NCI-H2171 treated with DMSO at 0.1 percent for 48 hours (cell line): ENCODE measurements around the gene WBP1.
A peak's percentile ranks its signal among the peaks of the same experiment; 100 is the strongest.
"Not testable (repeated sequence)": the region's sequence is repeated elsewhere in the genome, so short reads cannot be mapped to it uniquely, and the experiment has no call there.

Experiments
- DNase-seq: peaks from one replicate; lab custom pipeline; 2025; lab: John Stamatoyannopoulos, UW

WBP1 gene

GRCh38 chr2:74427551-74427950 lies 30.7 kb upstream of the WBP1 start:
- no peak for DNase-seq

GRCh38 chr2:74428675-74429074 lies 29.6 kb upstream of the WBP1 start:
- DNase-seq: no peak

GRCh38 chr2:74429487-74430451 lies 28.5 kb upstream of the WBP1 start:
- DNase-seq: no peak

GRCh38 chr2:74430502-74430901 lies 27.7 kb upstream of the WBP1 start:
- no peak for DNase-seq

- DNase-seq: no peak
These were observed 22.0 kb upstream of the WBP1 start for GRCh38 chr2:74436111-74436805.

- DNase-seq: no peak
These were observed 21.2 kb upstream of the WBP1 start for GRCh38 chr2:74436848-74437695.

DNA sequence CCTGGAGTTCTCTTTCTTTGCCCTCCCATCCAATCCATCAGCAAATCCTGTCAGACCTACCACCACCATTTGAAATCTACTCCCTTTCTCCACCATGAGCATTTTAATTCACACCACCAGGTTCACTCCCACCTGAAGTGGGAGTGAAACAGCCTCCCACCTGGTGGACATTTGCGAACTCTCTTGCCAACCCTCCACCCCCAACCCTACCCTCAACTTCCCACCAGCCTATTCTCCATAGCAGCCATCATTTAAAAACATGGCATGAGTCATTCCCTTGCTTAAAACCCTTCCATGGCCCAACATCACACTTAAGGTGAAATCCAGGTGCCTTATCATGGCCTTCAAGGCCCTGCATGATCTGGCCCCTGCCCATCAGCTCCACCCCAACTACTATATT lies 20.0 kb upstream of the WBP1 start:
- no peak for DNase-seq

DNA sequence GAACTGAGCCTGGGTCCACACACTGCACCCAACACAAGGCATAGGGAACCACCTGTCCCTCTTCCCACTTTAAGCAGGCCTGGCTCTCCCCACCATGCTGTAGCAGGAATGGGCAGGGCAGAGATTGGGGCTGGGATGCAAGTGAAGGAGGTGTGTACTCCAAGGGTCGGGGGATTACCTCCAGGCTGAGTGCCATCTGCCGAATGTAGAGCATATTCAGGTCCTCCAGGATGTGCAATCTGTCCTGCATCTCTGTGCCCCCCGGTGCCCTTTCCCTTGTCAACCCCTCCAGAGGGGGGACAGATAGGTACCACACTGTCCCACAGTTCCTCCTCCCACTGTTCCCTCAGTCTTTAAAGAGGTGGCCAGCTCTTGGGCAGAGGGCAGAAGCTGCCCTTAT lies 18.9 kb upstream of the WBP1 start:
- no peak for DNase-seq

DNA sequence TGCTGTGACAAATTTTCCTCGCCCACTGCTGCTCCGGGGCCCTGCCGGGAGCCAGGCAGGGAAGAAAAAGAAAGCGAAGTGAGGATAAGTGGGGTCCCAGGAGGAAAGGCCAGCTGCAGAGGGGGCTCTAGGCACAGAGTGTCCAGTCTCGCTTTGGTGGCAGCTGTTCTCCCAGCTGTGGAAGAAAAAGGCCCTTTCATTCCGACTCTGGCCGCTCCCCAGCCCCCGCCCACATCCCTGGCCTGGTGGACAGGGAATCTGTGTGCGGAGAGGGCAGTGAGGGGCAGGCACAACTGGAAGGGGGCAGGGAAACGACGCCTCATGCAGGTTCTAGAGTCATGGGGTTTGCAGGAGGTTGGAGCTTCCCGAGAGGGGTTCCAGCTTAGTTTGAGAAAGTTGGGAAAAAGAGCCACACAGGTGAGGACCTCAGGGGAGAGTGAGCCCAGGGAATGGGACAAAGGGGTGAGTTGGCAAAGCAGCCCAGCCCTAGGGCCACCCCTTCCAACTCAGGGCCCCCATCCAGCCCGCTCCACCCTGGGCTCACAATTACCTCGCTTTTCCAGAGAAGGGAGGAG lies 18.3 kb upstream of the WBP1 start:
- DNase-seq: no peak

GRCh38 chr2:74440378-74441169 lies 17.7 kb upstream of the WBP1 start:
- DNase-seq: peak; percentile 82

DNA sequence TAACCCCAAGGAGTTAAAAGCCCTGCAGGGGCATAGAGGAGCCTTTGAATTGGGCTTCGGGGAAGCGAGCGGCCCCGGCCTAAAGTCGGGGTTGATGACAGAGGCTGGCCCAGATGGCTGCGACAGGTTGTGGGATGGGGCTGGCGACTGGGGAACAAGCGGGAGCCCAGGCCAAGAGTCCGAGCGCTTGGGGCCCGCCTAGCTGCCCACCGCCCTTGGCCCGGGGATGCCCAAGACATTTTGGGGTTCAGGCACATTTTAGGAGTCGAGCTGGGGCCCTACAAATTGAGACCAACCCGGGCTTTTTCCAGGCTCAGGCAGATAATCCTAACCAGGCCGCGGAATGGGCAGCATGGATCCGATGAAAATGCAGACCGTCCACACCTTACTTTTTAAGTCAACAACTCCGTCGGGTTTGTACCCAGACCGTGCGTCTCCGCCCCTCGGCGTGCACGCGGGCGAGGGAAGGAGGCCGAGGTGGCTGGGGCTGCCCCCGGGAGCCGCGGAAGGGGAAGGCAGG lies 17.0 kb upstream of the WBP1 start:
- no peak for DNase-seq

- peak; percentile 27 for DNase-seq
These were observed 16.4 kb upstream of the WBP1 start, which contains the start of gene RTKN for GRCh38 chr2:74441690-74442482. TSS of gene RTKN (minus strand) at chr2:74441937. CDS start at chr2:74441816, 121 bp downstream.

- DNase-seq: not testable (repeated sequence)
These were observed 15.5 kb upstream of the WBP1 start for GRCh38 chr2:74442483-74443297.

DNA sequence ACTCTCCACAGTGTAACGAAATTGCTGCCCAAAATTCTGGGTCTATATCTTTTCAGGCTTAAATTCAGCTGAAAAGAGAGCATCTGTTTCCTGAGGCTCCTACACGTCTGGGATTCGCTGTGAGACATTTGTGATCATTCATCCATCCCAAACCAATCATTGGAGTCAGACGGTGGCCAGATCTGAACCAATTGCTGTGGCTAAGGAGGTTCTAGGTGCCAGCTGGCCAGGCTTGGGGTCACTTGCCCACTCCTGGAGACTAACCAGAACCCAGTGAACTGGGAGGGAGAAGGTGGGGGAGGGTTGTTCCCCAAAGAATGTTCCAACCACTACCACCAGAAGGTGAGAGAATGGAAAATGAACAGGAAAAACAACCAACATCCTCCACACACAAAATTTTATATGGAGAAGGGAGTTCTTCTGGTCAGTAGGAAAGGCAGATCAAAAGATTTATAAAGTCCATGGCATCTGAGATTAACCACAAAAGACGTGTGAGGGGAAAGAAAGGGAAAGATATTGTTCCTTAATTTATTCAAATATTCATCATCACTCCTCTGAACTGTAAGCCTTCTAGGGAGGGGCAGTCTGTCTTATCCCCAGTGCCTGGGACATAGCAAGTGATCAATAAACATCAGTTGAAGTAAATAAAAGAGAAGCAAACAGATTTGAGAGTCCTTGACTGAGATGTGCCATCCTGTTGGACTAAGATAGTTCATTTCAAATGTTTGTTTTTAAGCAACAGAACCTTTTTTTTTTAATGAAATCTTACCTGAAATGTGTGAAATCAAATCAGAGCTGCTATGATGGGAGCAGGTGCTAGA lies 13.5 kb upstream of the WBP1 start:
- DNase-seq: peak; percentile 24

GRCh38 chr2:74447230-74447999 lies 10.8 kb upstream of the WBP1 start:
- DNase-seq: no peak

- DNase-seq: no peak
These were observed 9.5 kb upstream of the WBP1 start for GRCh38 chr2:74448771-74449170.

DNA sequence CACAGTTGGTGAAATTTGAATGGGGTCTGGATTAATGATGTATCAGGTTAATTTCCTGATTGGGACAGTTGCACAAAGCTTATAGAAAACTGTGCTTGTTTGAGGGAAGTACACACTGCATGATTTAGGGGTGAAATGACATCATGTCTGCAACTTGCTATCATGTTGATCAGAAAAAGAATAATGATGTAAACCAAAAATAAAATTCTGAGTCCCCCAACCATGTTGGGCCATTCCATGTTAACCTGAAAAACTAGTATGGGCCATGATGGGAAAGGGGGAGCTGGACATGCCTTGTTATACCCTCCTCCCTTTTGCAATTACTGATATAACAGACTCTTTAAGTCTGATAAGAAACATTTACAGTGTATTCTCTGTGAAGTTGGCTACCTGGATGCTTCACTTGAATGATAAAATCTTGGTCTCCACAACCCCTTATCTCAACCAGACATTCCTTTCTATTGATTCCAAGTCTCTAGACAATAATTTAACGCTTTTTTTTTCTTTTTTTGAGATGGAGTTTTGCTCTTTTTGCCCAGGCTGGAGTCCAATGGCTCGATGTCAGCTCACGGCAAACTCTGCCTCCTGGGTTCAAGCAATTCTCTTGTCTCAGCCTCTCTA lies 7.6 kb upstream of the WBP1 start:
- no peak for DNase-seq
